ENCODE results near the gene STARD13. TPM values are rescaled to one million over a fixed set of nuclear protein-coding genes. Genes with fewer than 3 reads are reported as not detected.

STARD13 gene
- total and polyA plus RNA-seq, 2 donors (not counting 1 experiment from before 2014, with no cell fraction given): 0.06 to 0.22 TPM

- ChIA-PET CTCF (no interaction called here), POLR2A (no interaction called here)
- no peaks in the 10 kb centered on the region for H3K9me3 ChIP-seq (ENCODE audit: control extremely low read depth in 1 of 3, control insufficient read depth in 2 of 3, insufficient read depth in 1 of 3, low read length in 2 of 3)
- peaks cover 30% of the 10 kb centered on the region for H3K27me3 Mint-ChIP-seq
- H3K27ac ChIP-seq (ENCODE audit: low read length in 2 of 2): no peak overlapping the region
- intact Hi-C loops (cut with micrococcal nuclease): loop anchor here (5.0 kb wide), 1 partner anchor 428 kb away; no protein-coding TSS in a partner anchor
- no peaks in the 10 kb centered on the region for H4K20me1 ChIP-seq (ENCODE audit: control insufficient read depth, insufficient read depth, low read length, poor library complexity, severe bottlenecking)
- DNase-seq (no peak), ATAC-seq (ENCODE audit: low read depth) (no peak)
- H2AFZ ChIP-seq (ENCODE audit: insufficient read depth, low read depth, low read length, poor library complexity, severe bottlenecking): no peak overlapping the region
- no peak overlapping the region for H3K9ac ChIP-seq (ENCODE audit: low read length)
- TF ChIP-seq EZH2 (IDR thresholded peaks at IDR 0.05; ENCODE audit: borderline replicate concordance, insufficient read depth, low read depth, low read length, poor library complexity, severe bottlenecking) (no peak), CTCF (IDR thresholded peaks at IDR 0.05) (no peak)
- H3K4me3 ChIP-seq (ENCODE audit: control extremely low read depth in 1 of 5, extremely low read depth in 1 of 5, insufficient read depth in 1 of 5, low read depth in 2 of 5, low read length in 4 of 5): no peak overlapping the region
- 100% methylated on average over 4 of the region's 5 CpGs for WGBS (ENCODE audit: insufficient coverage)
- no peaks in the 10 kb centered on the region for H3K79me2 ChIP-seq (ENCODE audit: control insufficient read depth, insufficient read depth, low read length)
- no peaks in the 10 kb centered on the region for H3K9me3 Mint-ChIP-seq (ENCODE audit: insufficient read depth)
- H3K4me1 ChIP-seq (ENCODE audit: control insufficient read depth in 2 of 2, insufficient read depth in 2 of 2, low read length in 2 of 2): peaks cover 24 to 28% of the 10 kb centered on the region in 2 donors
- H3K27me3 ChIP-seq (replicated peaks in 1 of 4; ENCODE audit: control extremely low read depth in 1 of 4, control insufficient read depth in 3 of 4, insufficient read depth in 4 of 4, low read length in 3 of 4): peaks cover 0 to 12% (median 4%) of the 10 kb centered on the region in 4 experiments
- no peak overlapping the region for H3K27ac Mint-ChIP-seq
- no peak overlapping the region for H3K4me2 ChIP-seq (replicated peaks; ENCODE audit: low read depth, low read length, poor library complexity, severe bottlenecking)
- no peaks in the 10 kb centered on the region for H3K36me3 ChIP-seq (replicated peaks in 1 of 2; ENCODE audit: control extremely low read depth in 1 of 2, control insufficient read depth in 1 of 2, extremely low read depth in 1 of 2, insufficient read depth in 2 of 2, low read length in 1 of 2)
- H3K4me3 Mint-ChIP-seq: no peak overlapping the region
- H3K4me1 Mint-ChIP-seq: peaks cover 27% of the 10 kb centered on the region
Measured at GRCh38 chr13:33114146-33114545, 171.4 kb downstream of the STARD13 start.

GRCh38 chr13:33112766-33113165, 172.8 kb downstream of the STARD13 start:
- POLR2A ChIA-PET: no interaction called here
- no peak overlapping the region for H3K4me2 ChIP-seq (replicated peaks; ENCODE audit: low read depth, low read length, poor library complexity, severe bottlenecking)
- over 99% methylated on average over 10 of the region's 12 CpGs for WGBS (ENCODE audit: insufficient coverage)
- H3K9me3 ChIP-seq (ENCODE audit: control extremely low read depth in 1 of 3, control insufficient read depth in 2 of 3, insufficient read depth in 1 of 3, low read length in 2 of 3): peaks cover 0 to 4% (median 0%) of the 10 kb centered on the region in 3 donors
- H3K9me3 Mint-ChIP-seq (ENCODE audit: insufficient read depth): no peaks in the 10 kb centered on the region
- H3K79me2 ChIP-seq (ENCODE audit: control insufficient read depth, insufficient read depth, low read length): no peaks in the 10 kb centered on the region
- H3K27ac Mint-ChIP-seq: no peak overlapping the region
- H3K9ac ChIP-seq (ENCODE audit: low read length): no peak overlapping the region
- H3K4me3 ChIP-seq (ENCODE audit: control extremely low read depth in 1 of 5, extremely low read depth in 1 of 5, insufficient read depth in 1 of 5, low read depth in 2 of 5, low read length in 4 of 5): no peak overlapping the region
- peaks cover 0 to 19% (median 8%) of the 10 kb centered on the region in 4 experiments for H3K27me3 ChIP-seq (replicated peaks in 1 of 4; ENCODE audit: control extremely low read depth in 1 of 4, control insufficient read depth in 3 of 4, insufficient read depth in 4 of 4, low read length in 3 of 4)
- ATAC-seq (ENCODE audit: low read depth): no peak
- H2AFZ ChIP-seq (ENCODE audit: insufficient read depth, low read depth, low read length, poor library complexity, severe bottlenecking): no peak overlapping the region
- CTCF ChIA-PET: no interaction called here
- DNase-seq: no peak
- H3K4me1 ChIP-seq (ENCODE audit: control insufficient read depth in 2 of 2, insufficient read depth in 2 of 2, low read length in 2 of 2): peaks cover 26 to 33% of the 10 kb centered on the region in 2 donors
- H3K36me3 ChIP-seq (replicated peaks in 1 of 2; ENCODE audit: control extremely low read depth in 1 of 2, control insufficient read depth in 1 of 2, extremely low read depth in 1 of 2, insufficient read depth in 2 of 2, low read length in 1 of 2): no peaks in the 10 kb centered on the region
- H3K4me3 Mint-ChIP-seq: no peak overlapping the region
- peaks cover 35% of the 10 kb centered on the region for H3K27me3 Mint-ChIP-seq
- no peak overlapping the region for H3K27ac ChIP-seq (ENCODE audit: low read length in 2 of 2)
- no peak for TF ChIP-seq CTCF (IDR thresholded peaks at IDR 0.05)
- no peak for TF ChIP-seq EZH2 (IDR thresholded peaks at IDR 0.05; ENCODE audit: borderline replicate concordance, insufficient read depth, low read depth, low read length, poor library complexity, severe bottlenecking)
- peaks cover 29% of the 10 kb centered on the region for H3K4me1 Mint-ChIP-seq
- intact Hi-C loops (cut with micrococcal nuclease): loop anchor here (5.0 kb wide), 1 partner anchor 430 kb away; no protein-coding TSS in a partner anchor
- no peaks in the 10 kb centered on the region for H4K20me1 ChIP-seq (ENCODE audit: control insufficient read depth, insufficient read depth, low read length, poor library complexity, severe bottlenecking)

Data from B cell (primary cell).